Activated CD8-positive, alpha-beta memory T cell treated with anti-CD3 and anti-CD28 coated beads for 36 hours (primary cell): Measurements from ENCODE around the gene NDUFAF5. TPM values are rescaled to one million over a fixed set of nuclear protein-coding genes. Genes with fewer than 3 reads are reported as not detected.

Experiments
- CTCF ChIA-PET: fragments of 350-600 bp; sonication (Branson Sonifier 250); formaldehyde crosslinking; loops from one replicate; lab custom pipeline; 2021; ENCODE audit warnings: antibody characterized with exemption; lab: Charles Lee
- POLR2A ChIA-PET: fragments of 350-600 bp; sonication (Branson Sonifier 250); formaldehyde crosslinking; loops from one replicate; lab custom pipeline; 2021; ENCODE audit warnings: antibody characterized with exemption; lab: Charles Lee
- total RNA-seq, 2 experiments: library from RNA; stranded (reverse); gene quantifications; one replicate each; pipeline ENCODE4 v1.2.3, GENCODE V29; 2021

The NDUFAF5 gene
- total RNA-seq, 2 experiments from 2014 or later: 33.3 to 33.8 TPM

GRCh38 chr20:13771853-13772453 is 12.9 kb upstream of the NDUFAF5 start:
- POLR2A ChIA-PET: interaction anchor here (0.7 kb wide), 1 partner anchor 39 kb away, joined by 6 read pairs; no protein-coding TSS in a partner anchor
- CTCF ChIA-PET: interaction anchor here (0.7 to 1.3 kb wide), 8 partner anchors 9 to 240 kb away, joined by 3 to 4 read pairs (median 3); partner anchors contain the start of gene ESF1

GRCh38 chr20:13772529-13772928 is 12.3 kb upstream of the NDUFAF5 start:
- ChIA-PET POLR2A (no interaction called here), CTCF (interaction anchor here (0.7 to 1.3 kb wide), 2 partner anchors 226 to 239 kb away, joined by 3 to 4 read pairs; no protein-coding TSS in a partner anchor)

- CTCF ChIA-PET: no interaction called here
- POLR2A ChIA-PET: interaction anchor here (0.6 to 1.6 kb wide), 2 partner anchors 9 to 140 kb away, joined by 3 to 4 read pairs; partner anchors contain the start of genes ESF1 and NDUFAF5
Observed at GRCh38 chr20:13775867-13776266, 9.0 kb upstream of the NDUFAF5 start.

- POLR2A ChIA-PET: interaction anchor here (1.6 kb wide), 1 partner anchor 8 kb away, joined by 4 read pairs; the partner anchor contains the start of genes ESF1 and NDUFAF5
- CTCF ChIA-PET: no interaction called here
Observed at GRCh38 chr20:13777171-13777601, 7.6 kb upstream of the NDUFAF5 start.

GRCh38 chr20:13778827-13779226 is 6.0 kb upstream of the NDUFAF5 start:
- ChIA-PET POLR2A (no interaction called here), CTCF (no interaction called here)

GRCh38 chr20:13783528-13783927 is 1.3 kb upstream of the NDUFAF5 start:
- POLR2A ChIA-PET: interaction anchor here (0.7 kb wide), 1 partner anchor 30 kb away, joined by 4 read pairs; no protein-coding TSS in a partner anchor
- CTCF ChIA-PET: no interaction called here

GRCh38 chr20:13784271-13784892 is 446 bp upstream of the NDUFAF5 start:
- POLR2A ChIA-PET: interaction anchor here (0.7 to 1.7 kb wide), 4 partner anchors 8 to 149 kb away, joined by 3 to 6 read pairs (median 4); no protein-coding TSS in a partner anchor

GRCh38 chr20:13786143-13786828 is 1.5 kb downstream of the NDUFAF5 start:
- CTCF ChIA-PET: no interaction called here
- POLR2A ChIA-PET: interaction anchor here (1.7 kb wide), 1 partner anchor 24 kb away, joined by 3 read pairs; no protein-coding TSS in a partner anchor

More at GRCh38 chr20:13784271-13784892, 446 bp upstream of the NDUFAF5 start:
- CTCF ChIA-PET: interaction anchor here (0.7 to 1.6 kb wide), 2 partner anchors 13 to 20 kb away, joined by 4 read pairs; no protein-coding TSS in a partner anchor

GRCh38 chr20:13788167-13788834 is 3.5 kb downstream of the NDUFAF5 start:
- ChIA-PET CTCF (interaction anchor here (0.6 to 1.1 kb wide), 2 partner anchors 15 to 17 kb away, joined by 3 to 6 read pairs; no protein-coding TSS in a partner anchor), POLR2A (no interaction called here)

- ChIA-PET CTCF (no interaction called here), POLR2A (no interaction called here)
Observed at GRCh38 chr20:13790708-13791107, 5.9 kb downstream of the NDUFAF5 start.

- POLR2A ChIA-PET: no interaction called here
- CTCF ChIA-PET: no interaction called here
Observed at GRCh38 chr20:13791540-13792459, 7.0 kb downstream of the NDUFAF5 start.

GRCh38 chr20:13793001-13793400 is 8.2 kb downstream of the NDUFAF5 start:
- ChIA-PET POLR2A (no interaction called here), CTCF (no interaction called here)

GRCh38 chr20:13794667-13795066 is 9.8 kb downstream of the NDUFAF5 start:
- ChIA-PET CTCF (no interaction called here), POLR2A (no interaction called here)

- POLR2A ChIA-PET: no interaction called here
- CTCF ChIA-PET: no interaction called here
Observed at GRCh38 chr20:13799040-13799439, 14.2 kb downstream of the NDUFAF5 start.

GRCh38 chr20:13799974-13800373 is 15.1 kb downstream of the NDUFAF5 start:
- POLR2A ChIA-PET: no interaction called here
- CTCF ChIA-PET: no interaction called here

- CTCF ChIA-PET: interaction anchor here (0.6 kb wide), 1 partner anchor 29 kb away, joined by 3 read pairs; no protein-coding TSS in a partner anchor
- POLR2A ChIA-PET: no interaction called here
Observed at GRCh38 chr20:13800728-13801134, 15.9 kb downstream of the NDUFAF5 start.

- CTCF ChIA-PET: no interaction called here
Observed at GRCh38 chr20:13809373-13809772, 24.5 kb downstream of the NDUFAF5 start.

GRCh38 chr20:13809855-13810254 is 25.0 kb downstream of the NDUFAF5 start:
- POLR2A ChIA-PET: interaction anchor here (0.6 kb wide), 1 partner anchor 600 kb away, joined by 3 read pairs; no protein-coding TSS in a partner anchor
- CTCF ChIA-PET: no interaction called here

More at GRCh38 chr20:13809373-13809772, 24.5 kb downstream of the NDUFAF5 start:
- POLR2A ChIA-PET: interaction anchor here (0.6 kb wide), 1 partner anchor 599 kb away, joined by 3 read pairs; no protein-coding TSS in a partner anchor
